H9 (cell line): ENCODE data around the gene CRACR2A. TPM values are rescaled to one million over a fixed set of nuclear protein-coding genes. Genes with fewer than 3 reads are reported as not detected.
A peak's percentile ranks its signal among the peaks of the same experiment; 100 is the strongest.

Experiments
- DNase-seq: peaks from one replicate; pipeline ENCODE4 v3.0.0-alpha.2; 2017
- H2AFZ ChIP-seq: one replicate; pipeline ENCODE4 v1.6.1; 2013; ENCODE audit warnings: mild to moderate bottlenecking, low read length, control low read depth, moderate library complexity
- H2AK5ac ChIP-seq: 2 replicates; pipeline ENCODE4 v1.6.1; 2013; ENCODE audit warnings: low read length, control low read depth, mixed read lengths; ENCODE audit not compliant: insufficient read length
- H2BK120ac ChIP-seq: one replicate; pipeline ENCODE4 v1.6.1; 2013; ENCODE audit warnings: low read depth, mild to moderate bottlenecking, low read length, control low read depth, inconsistent platforms; ENCODE audit not compliant: poor library complexity, severe bottlenecking
- H2BK12ac ChIP-seq: 2 replicates; pipeline ENCODE4 v1.6.1; 2013; ENCODE audit warnings: low read length, control low read depth, mixed read lengths, low read depth; ENCODE audit not compliant: insufficient read length
- H2BK15ac ChIP-seq: 2 replicates; pipeline ENCODE4 v1.6.1; 2013; ENCODE audit warnings: low read depth, low read length, control low read depth
- H2BK20ac ChIP-seq: one replicate; pipeline ENCODE4 v1.6.1; 2013; ENCODE audit warnings: low read depth, mild to moderate bottlenecking, low read length, control low read depth, inconsistent platforms; ENCODE audit not compliant: poor library complexity, severe bottlenecking
- H2BK5ac ChIP-seq: 2 replicates; pipeline ENCODE4 v1.6.1; 2013; ENCODE audit warnings: low read length, control low read depth, mixed read lengths; ENCODE audit not compliant: insufficient read length
- H3K14ac ChIP-seq: 2 replicates; pipeline ENCODE4 v1.6.1; 2013; ENCODE audit warnings: low read length, control low read depth; ENCODE audit not compliant: insufficient read depth
- H3K18ac ChIP-seq: 2 replicates; pipeline ENCODE4 v1.6.1; 2013; ENCODE audit warnings: low read depth, mild to moderate bottlenecking, mixed read lengths, low read length, control low read depth; ENCODE audit not compliant: insufficient read length
- H3K23ac ChIP-seq: 2 replicates; pipeline ENCODE4 v1.6.1; 2013; ENCODE audit warnings: low read length, control low read depth, mixed read lengths, low read depth; ENCODE audit not compliant: insufficient read length
- H3K23me2 ChIP-seq: 2 replicates; pipeline ENCODE4 v1.6.1; 2013; ENCODE audit warnings: low read depth, mild to moderate bottlenecking, mixed read lengths, low read length, control low read depth; ENCODE audit not compliant: insufficient read length, poor library complexity, severe bottlenecking
- H3K27ac ChIP-seq: 2 replicates; pipeline ENCODE4 v1.5.1; 2013; ENCODE audit warnings: low read length, control low read depth, mixed read lengths, low read depth; ENCODE audit not compliant: insufficient read length
- H3K27me3 ChIP-seq: 2 replicates; pipeline ENCODE4 v1.6.1; 2013; ENCODE audit warnings: low read length, control low read depth, inconsistent platforms; ENCODE audit not compliant: insufficient read depth
- H3K4ac ChIP-seq: 2 replicates; pipeline ENCODE4 v1.6.1; 2013; ENCODE audit warnings: low read depth, mild to moderate bottlenecking, control low read depth, inconsistent platforms, low read length, moderate library complexity
- H3K4me1 ChIP-seq: 2 replicates; pipeline ENCODE4 v1.6.1; 2013; ENCODE audit warnings: low read length, control low read depth, inconsistent platforms; ENCODE audit not compliant: insufficient read depth
- H3K4me2 ChIP-seq: 2 replicates; pipeline ENCODE4 v1.6.1; 2013; ENCODE audit warnings: low read length, control low read depth, mixed read lengths; ENCODE audit not compliant: insufficient read length, insufficient read depth
- H3K56ac ChIP-seq: 2 replicates; pipeline ENCODE4 v1.6.1; 2013; ENCODE audit warnings: low read depth, mild to moderate bottlenecking, mixed read lengths, low read length, control low read depth; ENCODE audit not compliant: insufficient read length
- H3K79me1 ChIP-seq: 2 replicates; pipeline ENCODE4 v1.6.1; 2013; ENCODE audit warnings: low read depth, mild to moderate bottlenecking, moderate library complexity, low read length, control low read depth, inconsistent platforms; ENCODE audit not compliant: insufficient read depth, poor library complexity, severe bottlenecking
- H3K79me2 ChIP-seq: 2 replicates; pipeline ENCODE4 v1.6.1; 2013; ENCODE audit warnings: low read length, control low read depth, inconsistent platforms; ENCODE audit not compliant: insufficient read depth
- H3K9ac ChIP-seq: 2 replicates; pipeline ENCODE4 v1.6.1; 2013; ENCODE audit warnings: low read length, control low read depth, mixed read lengths; ENCODE audit not compliant: insufficient read length; ENCODE audit errors: extremely low read depth
- H3K9me3 ChIP-seq: one replicate; pipeline ENCODE4 v1.6.1; 2013; ENCODE audit warnings: low read depth, low read length, inconsistent platforms; ENCODE audit not compliant: control insufficient read depth
- H3T11ph ChIP-seq: one replicate; pipeline ENCODE4 v1.6.1; 2013; ENCODE audit warnings: mild to moderate bottlenecking, low read length, control low read depth, inconsistent platforms
- H4K20me1 ChIP-seq: one replicate; pipeline ENCODE4 v1.6.1; 2013; ENCODE audit not compliant: control insufficient read depth, insufficient read length, insufficient read depth
- H4K5ac ChIP-seq: 2 replicates; pipeline ENCODE4 v1.6.1; 2013; ENCODE audit warnings: low read depth, mild to moderate bottlenecking, mixed read lengths, low read length, control low read depth; ENCODE audit not compliant: insufficient read length
- H4K8ac ChIP-seq: replicated peaks from 2 replicates; pipeline ENCODE4 v1.6.1; 2013; ENCODE audit warnings: low read length, control low read depth, mixed read lengths, low read depth; ENCODE audit not compliant: insufficient read length
- H4K91ac ChIP-seq: 2 replicates; pipeline ENCODE4 v1.6.1; 2013; ENCODE audit warnings: low read depth, mild to moderate bottlenecking, moderate library complexity, mixed read lengths, low read length, control low read depth; ENCODE audit not compliant: insufficient read length
- H3K27ac Mint-ChIP-seq, 3 experiments: 2 replicates in 2 of 3; 3 replicates in 1 of 3; pipeline ENCODE4 v1.8.0; 2020 to 2021; ENCODE audit warnings: mixed read lengths in 3 of 3, mild to moderate bottlenecking in 1 of 3, moderate library complexity in 1 of 3
- H3K27me3 Mint-ChIP-seq: 2 replicates; pipeline ENCODE4 v1.8.0; 2021; ENCODE audit warnings: low read depth, mild to moderate bottlenecking, moderate library complexity, mixed read lengths
- H3K36me3 Mint-ChIP-seq, 3 experiments: 2 replicates in 2 of 3; 3 replicates in 1 of 3; pipeline ENCODE4 v1.8.0; 2020 to 2021; ENCODE audit warnings: low read depth in 3 of 3, mixed read lengths in 3 of 3; ENCODE audit not compliant: insufficient read depth in 1 of 3
- H3K4me1 Mint-ChIP-seq, 2 experiments: 2 replicates each; pipeline ENCODE4 v1.8.0; 2020; ENCODE audit warnings: mixed read lengths in 2 of 2
- H3K4me3 Mint-ChIP-seq, 2 experiments: 2 replicates in 1 of 2; 3 replicates in 1 of 2; pipeline ENCODE4 v1.8.0; 2020 to 2021; ENCODE audit warnings: mild to moderate bottlenecking in 2 of 2, mixed read lengths in 2 of 2, moderate library complexity in 1 of 2
- H3K9me3 Mint-ChIP-seq, 2 experiments: 2 replicates in 1 of 2; 3 replicates in 1 of 2; pipeline ENCODE4 v1.8.0; 2020; ENCODE audit warnings: mild to moderate bottlenecking in 2 of 2, mixed read lengths in 2 of 2, moderate library complexity in 1 of 2
- CTCF ChIP-seq: fragments of 200-600 bp; sonication (generic); conservative IDR thresholded peaks from 3 replicates; pipeline ENCODE4 v1.8.0; 2021; ENCODE audit warnings: antibody characterized with exemption, mild to moderate bottlenecking
- WGBS: extraction: QIAGEN DNeasy Blood & Tissue Kit; methylation state at CpG from one replicate; pipeline ENCODE4 v1.1.7; 2013; ENCODE audit warnings: missing lambda C conversion rate, low lambda C conversion rate, mixed read lengths; ENCODE audit not compliant: insufficient read length; ENCODE audit errors: extremely low coverage; 5-methylcytosine and 5-hydroxymethylcytosine counted together
- total RNA-seq: library from RNA; stranded (reverse); gene quantifications from 2 replicates; pipeline ENCODE4 v1.2.1, GENCODE V29; 2021

Gene CRACR2A
- total RNA-seq, 1 experiment from 2014 or later: 2.0 TPM

GRCh38 chr12:3604748-3605586, 147.9 kb downstream of the CRACR2A start:
- H3K27me3 Mint-ChIP-seq: peaks cover 55% of the 10 kb centered on the region
- Histone ChIP-seq H4K8ac (no peak overlapping the region), H2BK12ac (no peak overlapping the region), H3K23me2 (peaks cover 8% of the 10 kb centered on the region), H3K9me3 (no peaks in the 10 kb centered on the region), H2BK20ac (no peak overlapping the region), H3K56ac (no peak overlapping the region), H3K4me1 (peaks cover 7% of the 10 kb centered on the region; the same call in 1 of the 2 replicates), H3K27me3 (no peaks in the 10 kb centered on the region; the same call in 1 of the 2 replicates), H4K20me1 (no peaks in the 10 kb centered on the region), H3K4me2 (peak overlapping the region; percentile 83), H2AK5ac (no peak overlapping the region), H3K18ac (no peak overlapping the region), H2BK120ac (no peak overlapping the region), H3K14ac (no peak overlapping the region), H3T11ph (no peak overlapping the region), H3K9ac (no peak overlapping the region), H4K5ac (no peak overlapping the region), H2BK15ac (no peak overlapping the region), H3K79me2 (no peaks in the 10 kb centered on the region), H2BK5ac (no peak overlapping the region), H4K91ac (no peak overlapping the region), H3K4ac (no peak overlapping the region), H2AFZ (no peak overlapping the region), H3K27ac (no peak overlapping the region), H3K79me1 (no peaks in the 10 kb centered on the region), H3K23ac (no peak overlapping the region)
- peak; percentile 74 for DNase-seq
- H3K36me3 Mint-ChIP-seq: no peaks in the 10 kb centered on the region
- no peak for TF ChIP-seq CTCF
- peak overlapping the region; percentile 18 to 78; a peak in 4 of 5 replicates for H3K4me3 Mint-ChIP-seq
- peak overlapping the region in 2 of 3 experiments; percentile 4 to 78; a peak in 3 of 7 replicates for H3K27ac Mint-ChIP-seq
- no peaks in the 10 kb centered on the region; a peak in 1 of 5 replicates for H3K9me3 Mint-ChIP-seq
- H3K4me1 Mint-ChIP-seq: peaks cover 59 to 73% of the 10 kb centered on the region in 2 experiments
- WGBS: no CpG with 5 or more reads among the region's 13 CpGs
